Activated CD4-positive, alpha-beta T cell treated with anti-CD3 and anti-CD28 coated beads, Interleukin-2, amount 50 U/mL, for 16 hours (primary cell): ENCODE results near the gene DCUN1D5.
A peak's percentile ranks its signal among the peaks of the same experiment; 100 is the strongest.

ENCODE experiments used
- DNase-seq: peaks from one replicate; pipeline ENCODE4 v3.0.0-alpha.2; 2020

Gene DCUN1D5

DNA sequence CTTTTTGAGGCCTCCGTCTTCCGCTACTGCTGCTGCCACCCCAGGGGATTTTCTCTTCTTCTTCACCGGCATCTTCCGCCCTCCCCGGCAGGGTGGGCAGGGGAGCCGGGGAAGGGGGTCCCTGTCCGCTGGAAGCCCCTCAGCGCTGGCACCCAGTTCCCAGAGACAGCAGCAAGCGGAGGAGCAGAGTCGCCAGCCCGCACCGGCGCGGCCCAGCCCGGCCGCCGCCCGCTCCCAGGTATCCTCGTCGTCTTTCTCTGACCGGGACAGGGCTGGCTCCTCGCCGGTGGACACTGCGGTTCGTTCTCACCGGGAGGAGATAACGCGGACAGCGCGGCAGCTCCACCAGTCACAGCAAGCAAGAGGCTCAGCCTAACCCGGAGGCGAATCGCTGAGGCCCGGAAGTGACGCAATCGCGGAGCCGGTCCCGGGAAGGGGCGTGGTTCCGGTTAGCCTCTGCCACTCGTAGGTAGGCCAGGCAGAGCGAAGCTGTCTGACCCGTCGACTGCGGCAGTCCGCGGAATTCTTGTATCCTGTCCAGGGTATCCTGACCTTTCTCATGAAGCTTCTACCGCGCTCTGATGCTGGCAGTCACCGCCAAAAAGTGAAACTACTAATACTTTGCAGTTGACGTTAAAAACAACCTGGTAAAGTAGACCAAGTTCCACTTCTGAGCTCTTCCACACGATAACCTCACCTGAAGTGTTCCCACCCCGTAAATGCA lies at the start of gene DCUN1D5:
Gene DCUN1D5 (minus strand): TSS at position 360 of the 724 bp plus-strand sequence. CDS start 288 bp downstream, at position 72.
- peak; percentile 96 for DNase-seq

- peak; percentile 18 for DNase-seq
Observed at GRCh38 chr11:103125462-103125861, 33.5 kb upstream of the DCUN1D5 start.

DNA sequence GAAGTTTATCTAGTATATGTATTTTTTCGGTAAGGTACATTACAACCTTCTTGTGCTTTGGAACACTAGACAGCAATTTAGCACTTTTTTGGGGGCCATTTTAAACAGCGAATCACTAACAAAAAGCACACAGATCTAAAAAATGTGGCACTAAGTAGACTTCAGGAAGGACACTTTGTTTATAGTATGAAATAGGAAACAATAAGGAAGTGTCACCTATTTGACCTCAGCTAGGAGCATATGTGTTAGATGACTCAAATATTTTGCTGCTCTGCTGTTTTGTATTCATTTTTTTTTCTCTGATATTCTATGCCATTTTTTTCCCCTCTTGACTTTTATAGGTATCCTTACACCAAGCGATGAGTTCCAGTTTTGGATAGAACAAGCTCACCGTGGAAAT lies 22.9 kb upstream of the DCUN1D5 start:
- no peak for DNase-seq

DNA sequence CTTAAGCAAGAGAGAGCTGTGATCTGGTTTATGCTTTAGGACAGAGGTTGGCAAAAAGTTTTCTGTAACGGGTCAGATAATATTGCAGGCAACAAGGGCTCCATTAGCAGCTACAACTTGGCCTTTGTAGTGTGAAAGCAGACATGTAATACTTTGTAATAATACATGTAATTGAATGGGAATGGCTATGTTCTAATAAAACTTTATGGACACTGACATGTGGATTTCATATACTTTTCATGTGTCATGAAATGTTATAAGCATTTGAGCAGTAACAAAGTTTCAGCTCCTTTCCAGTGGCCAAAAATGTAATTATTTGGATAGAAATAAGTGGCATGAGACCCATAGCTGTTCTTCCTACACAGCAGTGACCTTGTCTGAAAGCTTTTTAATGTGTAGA lies 20.4 kb upstream of the DCUN1D5 start:
- no peak for DNase-seq

GRCh38 chr11:103111400-103111799 lies 19.4 kb upstream of the DCUN1D5 start:
- DNase-seq, result no peak

GRCh38 chr11:103110391-103110790 lies 18.4 kb upstream of the DCUN1D5 start:
- no peak for DNase-seq

GRCh38 chr11:103109818-103110388 lies 17.9 kb upstream of the DCUN1D5 start:
- DNase-seq, result no peak

GRCh38 chr11:103108933-103109817 lies 17.2 kb upstream of the DCUN1D5 start, which contains the start of gene DYNC2H1:
Gene DYNC2H1 (plus strand): TSS chr11:103109426. CDS start chr11:103109575, 149 bp downstream.
- DNase-seq, result peak; percentile 92

DNA sequence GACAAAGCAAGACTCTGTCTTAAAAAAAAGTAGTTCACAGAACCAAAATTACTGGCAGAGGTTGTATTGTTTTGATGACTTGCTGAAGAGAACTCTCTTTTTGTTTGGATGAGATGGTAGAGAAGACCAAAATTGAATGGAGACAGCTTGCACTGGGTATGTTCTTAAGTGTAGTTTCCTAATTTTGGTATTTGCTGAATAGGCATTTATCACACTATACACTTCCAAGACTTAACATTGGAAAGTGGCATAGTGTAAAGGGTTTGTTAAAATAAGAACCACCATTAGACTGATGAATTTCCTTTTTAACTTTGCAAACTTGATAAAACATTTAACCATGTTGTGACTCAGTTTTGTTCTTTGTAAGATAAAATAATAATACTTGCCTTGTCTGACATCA lies 5.3 kb upstream of the DCUN1D5 start:
- DNase-seq, result no peak

DNA sequence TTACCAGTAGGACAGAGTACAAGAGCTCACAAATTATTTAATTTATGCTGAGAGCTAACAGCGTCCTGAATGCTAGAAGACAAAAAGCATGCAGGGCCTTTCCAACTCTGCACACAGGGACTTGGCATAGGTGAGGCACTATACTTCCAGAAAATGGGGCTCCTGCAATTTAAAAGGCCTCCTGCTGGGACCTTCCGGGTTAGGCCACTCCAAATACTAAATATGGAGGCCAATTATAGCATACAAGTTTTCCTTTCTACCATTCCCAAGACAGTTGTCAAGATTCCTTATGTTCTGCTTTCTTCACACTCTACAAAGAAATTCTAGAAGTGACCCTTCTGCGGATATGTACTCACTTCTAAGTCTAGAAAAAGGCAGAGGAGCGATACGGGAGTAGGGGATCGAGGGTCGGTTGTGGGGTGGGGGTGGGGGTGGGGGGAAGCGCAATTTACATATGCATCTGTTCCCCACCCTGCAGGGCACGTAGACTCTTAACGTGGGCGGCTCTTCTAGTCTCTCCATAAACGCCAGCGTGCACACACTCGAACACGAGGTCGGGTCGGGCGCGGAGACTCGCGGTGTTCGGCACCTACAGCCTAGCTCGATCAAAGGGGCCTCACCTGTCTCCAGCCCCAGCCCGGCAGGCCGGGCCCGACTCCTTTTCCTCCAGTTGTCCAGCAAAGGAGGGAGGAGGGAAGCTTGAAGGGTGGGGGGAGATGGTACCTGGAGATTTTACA lies 728 bp downstream of the DCUN1D5 start:
- peak; percentile 56 for DNase-seq

DNA sequence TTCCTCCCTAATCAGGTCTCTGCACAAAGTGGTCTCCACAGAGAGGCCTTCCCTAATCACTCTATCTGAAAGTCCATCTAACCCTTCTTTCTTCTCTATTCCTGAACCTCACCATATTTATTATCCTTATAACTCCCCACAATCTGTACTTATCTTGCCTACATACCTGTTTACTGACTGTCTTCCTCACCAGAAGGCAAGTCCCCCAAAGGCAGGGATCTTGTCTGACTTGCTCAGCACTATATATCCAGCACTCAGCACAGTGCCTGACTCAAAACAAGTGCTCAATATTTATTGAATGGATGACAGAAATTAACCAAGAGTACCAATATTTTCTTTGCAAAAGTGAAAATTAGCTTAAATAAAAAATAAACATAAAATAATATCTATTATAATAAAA lies 5.5 kb downstream of the DCUN1D5 start:
- DNase-seq, result no peak

DNA sequence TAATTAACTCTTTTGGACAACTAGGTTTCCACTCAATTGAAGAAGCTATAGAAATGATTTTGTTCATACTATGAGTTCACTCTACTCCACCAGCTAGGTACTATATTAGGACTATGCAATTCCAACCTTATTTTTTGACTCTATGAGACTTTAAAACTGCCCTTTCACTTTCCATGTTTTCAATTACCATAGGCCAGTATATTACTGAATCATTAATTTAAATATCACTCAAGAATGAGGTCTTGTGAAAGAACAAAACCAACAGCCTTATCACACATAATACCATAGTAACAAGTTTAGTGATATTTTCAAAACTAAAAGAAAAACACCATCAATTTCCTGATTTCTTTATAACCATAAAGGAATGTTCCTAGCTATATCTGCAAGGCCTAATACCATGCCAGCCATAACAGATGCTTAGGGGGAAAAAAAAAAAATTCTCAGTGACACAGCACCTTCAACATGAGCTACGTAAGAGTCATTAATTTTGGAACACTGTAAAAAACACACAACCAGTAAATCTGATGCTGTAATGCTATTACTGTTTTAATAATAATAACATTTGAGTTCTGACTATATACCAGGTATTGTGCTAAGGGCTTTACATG lies 6.1 kb downstream of the DCUN1D5 start:
- DNase-seq, result no peak

GRCh38 chr11:103079833-103080232 lies 12.1 kb downstream of the DCUN1D5 start:
- no peak for DNase-seq

GRCh38 chr11:103078710-103079109 lies 13.2 kb downstream of the DCUN1D5 start:
- no peak for DNase-seq

DNA sequence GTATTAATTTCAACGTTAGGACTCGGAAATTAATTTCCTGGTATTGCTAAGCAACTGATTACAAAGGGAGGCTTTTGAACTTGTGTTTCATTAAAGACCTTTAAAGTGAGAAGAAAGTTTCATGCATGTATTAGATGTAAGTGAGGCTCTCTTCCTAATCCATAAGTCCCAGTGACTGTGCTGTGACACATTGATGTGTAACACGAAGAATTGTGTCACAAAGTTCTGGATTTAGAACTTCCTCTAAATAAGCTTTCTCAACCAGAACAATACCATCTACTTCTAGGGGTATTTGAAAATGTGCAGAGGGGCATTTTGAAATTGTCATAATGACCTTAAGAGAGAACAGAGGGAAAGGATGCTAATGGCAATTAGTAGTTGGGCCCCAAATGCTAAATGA lies 14.4 kb downstream of the DCUN1D5 start:
- DNase-seq, result no peak

DNA sequence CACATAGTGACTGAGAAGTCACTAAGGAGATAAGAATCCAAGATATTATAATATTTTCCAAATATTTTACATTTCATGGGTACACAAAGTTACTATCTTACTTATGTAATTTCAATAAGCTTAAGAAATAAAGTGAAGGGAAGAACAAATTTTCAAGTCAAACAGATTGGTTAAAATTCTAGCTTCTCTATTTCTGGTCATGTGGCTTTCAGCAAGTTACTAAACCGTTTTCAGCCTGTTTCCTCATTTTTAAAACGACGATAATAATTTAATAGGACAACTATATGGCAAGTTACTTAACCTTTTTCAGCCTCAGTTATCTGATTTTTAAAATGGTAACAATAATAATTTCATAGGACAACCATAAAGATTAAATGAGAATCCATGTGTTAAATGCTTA lies 15.6 kb downstream of the DCUN1D5 start:
- DNase-seq, result no peak

- DNase-seq, result no peak
Observed at GRCh38 chr11:103071008-103071407, 21.0 kb downstream of the DCUN1D5 start.

DNA sequence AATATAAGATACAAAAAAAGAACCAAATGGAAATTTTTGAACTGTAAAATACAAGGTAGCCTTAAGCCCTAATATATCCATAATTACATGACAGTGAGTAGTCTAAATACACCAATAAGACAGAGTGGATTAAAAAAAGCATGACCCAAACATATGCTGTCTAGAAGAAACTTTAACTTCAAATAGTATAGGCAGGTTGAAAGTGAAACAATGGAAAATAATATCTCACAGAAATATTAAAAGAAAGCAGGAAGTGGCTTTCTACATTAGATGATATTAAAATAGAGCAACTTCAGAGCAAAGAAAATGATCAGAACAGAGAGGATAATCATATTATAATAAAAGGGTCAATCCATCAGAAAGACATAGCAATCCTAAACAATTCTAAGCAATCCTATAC lies 21.8 kb downstream of the DCUN1D5 start:
- DNase-seq, result no peak

DNA sequence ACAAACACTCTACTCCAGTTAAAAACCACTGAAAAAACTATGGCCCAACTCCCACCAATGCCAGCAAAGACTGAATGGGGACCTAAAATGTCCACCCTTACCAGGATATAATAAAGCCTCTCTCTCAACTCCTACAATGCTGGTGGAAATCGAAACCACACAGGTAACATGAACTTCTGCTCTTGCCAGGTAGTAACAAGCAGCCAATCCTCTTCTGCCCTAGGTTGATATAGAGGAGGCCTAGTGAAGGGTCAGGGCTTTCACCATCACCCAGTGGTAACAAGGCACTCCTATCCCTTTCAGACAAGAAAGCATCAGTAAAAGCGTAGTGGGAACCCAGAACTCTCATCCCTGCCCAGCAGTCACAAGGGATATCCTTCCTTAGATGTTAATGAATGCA lies 22.6 kb downstream of the DCUN1D5 start:
- no peak for DNase-seq

DNA sequence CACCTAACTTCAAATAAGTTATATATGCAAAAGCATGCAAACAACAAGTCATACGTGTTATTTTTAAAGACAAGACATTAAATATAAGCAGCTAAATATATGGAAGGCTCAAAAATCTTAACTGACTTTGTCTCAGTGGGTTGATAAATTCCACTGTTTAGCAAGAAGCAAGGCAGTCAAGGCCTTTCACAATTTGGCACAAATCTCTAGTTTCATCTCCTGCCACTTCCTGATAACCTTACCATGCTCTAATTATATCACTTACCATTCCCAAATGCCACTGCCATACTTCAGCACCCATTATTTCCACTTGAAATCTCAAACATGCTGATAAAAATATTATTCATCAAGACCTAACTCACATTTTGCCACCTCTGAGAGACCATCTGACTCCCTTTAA lies 24.8 kb downstream of the DCUN1D5 start:
- DNase-seq, result no peak

DNA sequence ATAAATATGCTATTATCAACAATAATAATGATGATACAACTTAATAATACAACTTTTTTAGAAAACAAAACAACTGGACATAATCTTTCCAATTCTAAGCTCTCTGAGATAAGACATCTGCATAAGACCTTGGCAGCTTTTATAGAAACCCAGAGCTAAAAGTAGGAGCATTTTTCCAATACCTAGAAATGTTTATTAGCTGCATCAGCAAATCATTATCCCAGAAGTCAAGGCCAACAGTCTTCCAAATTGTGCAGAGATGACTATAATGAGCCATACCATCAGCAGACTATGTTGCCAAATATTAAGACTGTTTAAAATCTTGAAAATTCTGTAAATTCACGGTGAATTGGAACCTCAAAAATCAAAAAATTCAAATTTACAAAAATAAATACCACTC lies 30.3 kb downstream of the DCUN1D5 start:
- no peak for DNase-seq

DNA sequence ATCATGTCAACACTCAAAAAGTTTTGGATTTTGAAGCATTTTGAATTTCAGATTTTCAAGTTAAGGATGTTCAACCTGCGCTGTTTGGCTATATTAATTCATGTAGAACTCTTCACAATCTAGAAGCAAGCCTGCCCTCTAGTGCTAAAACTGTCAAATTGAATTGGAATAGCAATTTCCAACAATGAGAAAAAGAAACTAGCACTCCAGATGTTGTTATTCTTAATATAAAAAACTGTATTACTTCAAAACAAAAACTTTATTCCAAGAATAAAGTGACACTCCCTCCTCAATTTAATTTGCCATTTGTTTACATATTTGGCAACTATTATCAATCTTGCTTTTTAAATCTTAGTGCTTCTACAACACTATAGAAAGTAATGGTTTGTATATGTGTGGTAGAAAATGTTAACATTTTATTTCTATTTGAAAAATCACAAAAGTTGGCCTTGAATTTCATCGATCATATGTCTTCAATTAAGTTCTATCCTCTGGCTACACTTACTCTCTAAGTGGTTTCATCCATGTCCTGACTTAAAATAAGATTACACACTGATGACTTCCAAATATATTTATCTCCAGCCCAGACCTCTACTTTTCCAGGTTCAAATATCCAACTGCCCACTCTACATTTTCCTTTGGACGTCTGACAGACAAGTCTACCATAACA lies 36.6 kb downstream of the DCUN1D5 start:
- DNase-seq, result peak; percentile 40
